IgD-negative memory B cell (primary cell): Measurements from ENCODE around the gene ADIPOR2. TPM values are rescaled to one million over a fixed set of nuclear protein-coding genes. Genes with fewer than 3 reads are reported as not detected.

Source experiments
- polyA plus RNA-seq: library from polyadenylated mRNA; unstranded; fragments of 300-500 nt; fragmentation: Illumina TruSeq; gene quantifications from one replicate; pipeline ENCODE4 v1.2.3, GENCODE V29; 2021

Gene ADIPOR2
- polyA plus RNA-seq, 1 donor from 2014 or later, result 2.9 TPM

Other genes starting within 250 kb of the ADIPOR2 start
- gene FBXL14, start 96.5 kb upstream of the ADIPOR2 start, polyA plus RNA-seq, result 20.5 TPM
- gene WNT5B, start 61.8 kb upstream of the ADIPOR2 start, polyA plus RNA-seq, result 0.33 TPM
- not detected for gene LRTM2, start 129.5 kb downstream of the ADIPOR2 start, polyA plus RNA-seq
- gene CACNA2D4, start 227.6 kb downstream of the ADIPOR2 start, polyA plus RNA-seq, result 2.0 TPM